Liver (tissue), 9 donors: ENCODE data around the gene SP2. TPM values are rescaled to one million over a fixed set of nuclear protein-coding genes. Genes with fewer than 3 reads are reported as not detected.

Experiments used
- DNase-seq: peaks from one replicate; pipeline ENCODE4 v3.0.0-alpha.2; 2017; ENCODE audit warnings: low spot score
- H3K27ac ChIP-seq, 2 donors: one replicate each; pipeline ENCODE4 v1.7.0; 2013; ENCODE audit warnings: inconsistent platforms in 2 of 2, low read length in 2 of 2, control low read depth in 1 of 2, low read depth in 1 of 2, mild to moderate bottlenecking in 1 of 2
- H3K27me3 ChIP-seq, 4 donors: one replicate each; pipeline versions ENCODE4 v1.6.1 to v1.7.0; 2013; ENCODE audit warnings: low read length in 3 of 4, inconsistent platforms in 1 of 4, mild to moderate bottlenecking in 1 of 4, moderate library complexity in 1 of 4; ENCODE audit not compliant: control insufficient read depth in 4 of 4, insufficient read depth in 4 of 4
- H3K36me3 ChIP-seq, 4 donors: one replicate each; pipeline versions ENCODE4 v1.6.1 to v1.7.0; 2013; ENCODE audit warnings: low read length in 3 of 4, mild to moderate bottlenecking in 3 of 4, low read depth in 1 of 4, moderate library complexity in 1 of 4; ENCODE audit not compliant: control insufficient read depth in 4 of 4, insufficient read depth in 3 of 4
- H3K4me1 ChIP-seq, 4 donors: one replicate each; pipeline versions ENCODE4 v1.6.1 to v1.7.0; 2013; ENCODE audit warnings: low read length in 3 of 4, mild to moderate bottlenecking in 3 of 4, moderate library complexity in 1 of 4; ENCODE audit not compliant: control insufficient read depth in 4 of 4, insufficient read depth in 4 of 4
- H3K4me3 ChIP-seq, 3 donors: one replicate each; pipeline versions ENCODE4 v1.6.1 to v1.7.0; 2013; ENCODE audit warnings: low read length in 3 of 3, control low read depth in 1 of 3, low read depth in 1 of 3, mild to moderate bottlenecking in 1 of 3
- H3K9ac ChIP-seq, 2 donors: one replicate each; pipeline ENCODE4 v1.7.0; 2013; ENCODE audit warnings: low read length in 2 of 2, mild to moderate bottlenecking in 2 of 2, moderate library complexity in 2 of 2, control low read depth in 1 of 2, low read depth in 1 of 2
- H3K9me3 ChIP-seq, 4 donors: one replicate each; pipeline versions ENCODE4 v1.6.1 to v1.7.0; 2013; ENCODE audit warnings: low read length in 3 of 4; ENCODE audit not compliant: control insufficient read depth in 4 of 4
- EGR1 ChIP-seq, 2 donors: IDR thresholded peaks; 2 replicates each; pipeline ENCODE4 v1.6.1; 2016 to 2018; ENCODE audit warnings: antibody characterized with exemption in 2 of 2, low read depth in 2 of 2
- FOXA1 ChIP-seq: IDR thresholded peaks from 2 replicates; pipeline ENCODE4 v1.6.1; 2016; ENCODE audit warnings: antibody characterized with exemption
- FOXA2 ChIP-seq: IDR thresholded peaks from 2 replicates; pipeline ENCODE4 v1.6.1; 2016; ENCODE audit warnings: antibody characterized with exemption
- HNF4A ChIP-seq, 2 donors: conservative IDR thresholded peaks; 2 replicates each; pipeline ENCODE4 v1.6.1; 2016; ENCODE audit warnings: antibody characterized with exemption in 2 of 2, mild to moderate bottlenecking in 2 of 2
- HNF4G ChIP-seq: IDR thresholded peaks from 2 replicates; pipeline ENCODE4 v1.6.1; 2016; ENCODE audit warnings: antibody characterized with exemption
- JUND ChIP-seq, 2 donors: IDR thresholded peaks; 2 replicates each; pipeline ENCODE4 v1.6.1; 2016; ENCODE audit warnings: antibody characterized with exemption in 2 of 2
- RAD21 ChIP-seq, 2 donors: IDR thresholded peaks; 2 replicates each; pipeline ENCODE4 v1.6.1; 2016; ENCODE audit warnings: antibody characterized with exemption in 2 of 2, mild to moderate bottlenecking in 2 of 2
- SP1 ChIP-seq: IDR thresholded peaks from 2 replicates; pipeline ENCODE4 v1.6.1; 2018; ENCODE audit warnings: antibody characterized with exemption, mild to moderate bottlenecking
- TAF1 ChIP-seq: conservative IDR thresholded peaks from 2 replicates; pipeline ENCODE4 v1.6.1; 2016; ENCODE audit warnings: antibody characterized with exemption, mild to moderate bottlenecking
- YY1 ChIP-seq: IDR thresholded peaks from 2 replicates; pipeline ENCODE4 v1.6.1; 2016; ENCODE audit warnings: antibody characterized with exemption, mild to moderate bottlenecking
- WGBS: extraction: QIAGEN DNeasy Blood & Tissue Kit; methylation state at CpG from one replicate; pipeline ENCODE4 v1.1.7; 2013; 5-methylcytosine and 5-hydroxymethylcytosine counted together
- polyA plus RNA-seq, 2 donors: library from polyadenylated mRNA; stranded (reverse) in 1 of 2; unstranded in 1 of 2; fragments of 200-250 nt in 1 of 2; fragments of >200 nt in 1 of 2; fragmentation: Nextera tagmentation in 1 of 2; extraction: Ambion mirVana in 1 of 2; gene quantifications; one replicate each; pipeline versions ENCODE4 v1.2.1 to v1.2.3, GENCODE V29; 2013 to 2015
- total RNA-seq, 2 donors: library from RNA; depleted of rRNA; stranded (reverse); fragments of >200 nt; gene quantifications; one replicate each; pipeline ENCODE4 v1.2.3, GENCODE V29; 2014
- TF ChIP-seq, protein P1 (sequence below): IDR thresholded peaks from 2 replicates; pipeline ENCODE4 v1.6.1; 2016; ENCODE audit warnings: antibody characterized with exemption
- TF ChIP-seq, protein P2 (sequence below): IDR thresholded peaks from 2 replicates; pipeline ENCODE4 v1.6.1; 2016; ENCODE audit warnings: antibody characterized with exemption, mild to moderate bottlenecking
- TF ChIP-seq, protein P3 (sequence below): IDR thresholded peaks from 2 replicates; pipeline ENCODE4 v1.6.1; 2016; ENCODE audit warnings: antibody characterized with exemption
- TF ChIP-seq, protein P4 (sequence below): fragments of 150-350 bp; IDR thresholded peaks from 2 replicates; pipeline ENCODE4 v1.5.1; 2017; ENCODE audit warnings: improper control_type of control experiment, low read depth, low read length; ENCODE audit not compliant: missing input control
- TF ChIP-seq, protein P5 (sequence below): IDR thresholded peaks from 2 replicates; pipeline ENCODE4 v1.6.1; 2016; ENCODE audit warnings: antibody characterized with exemption
- donor health status: healthy.
- donor health status: healthy.
- donor health status: healthy.
- donor health status: healthy.
- donor health status: healthy.

Gene SP2
- total and polyA plus RNA-seq, 4 donors, result 2.2 to 5.7 (median 3.8) TPM

DNA sequence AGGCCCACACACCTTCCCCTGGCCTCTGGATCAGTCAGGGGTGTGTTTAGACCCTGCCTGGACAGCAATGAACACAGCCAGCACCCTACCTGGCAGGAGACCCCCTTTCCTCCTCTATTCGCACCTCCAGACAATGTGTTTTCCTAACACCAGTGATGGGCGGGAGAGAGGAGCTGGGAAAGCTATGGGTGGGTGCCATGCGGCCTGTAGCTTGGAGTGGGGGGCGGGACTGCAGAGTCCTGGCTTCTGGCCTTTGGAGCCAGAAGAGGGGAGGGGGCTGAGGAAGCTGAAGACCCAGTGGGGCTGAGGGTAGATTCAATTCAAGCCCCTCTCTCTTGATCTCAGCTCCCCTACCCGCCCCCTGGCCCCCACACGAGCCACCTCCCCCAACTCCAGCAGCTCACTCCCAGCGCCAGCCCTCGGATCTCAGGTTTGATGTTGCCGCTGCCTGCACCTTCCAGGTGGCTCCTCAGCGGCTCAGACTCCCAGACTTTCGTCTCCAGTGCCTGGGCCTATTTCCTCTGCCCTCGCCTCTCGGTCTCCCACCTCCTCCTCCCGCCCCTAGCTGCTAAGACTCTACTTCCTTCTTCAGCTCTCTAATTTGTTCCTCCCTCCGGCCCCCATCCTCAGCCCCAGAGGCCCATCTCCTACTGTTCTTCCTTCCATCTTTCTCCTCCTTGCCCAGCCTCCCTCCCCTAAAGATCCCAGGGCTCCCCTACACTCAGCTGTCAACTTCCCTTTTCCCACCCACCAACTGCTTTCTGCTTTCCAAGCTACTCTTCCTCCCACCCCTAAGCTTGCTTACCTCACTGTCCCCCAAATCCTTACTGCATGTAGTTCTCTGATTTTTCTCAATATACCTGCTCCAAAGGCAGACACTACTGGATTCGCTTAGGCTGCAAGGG, 38.2 kb upstream of the SP2 start:
- Histone ChIP-seq H3K36me3 (no peaks in the 10 kb centered on the region), H3K27me3 (peaks cover 0 to 9% (median 3%) of the 10 kb centered on the region in 4 donors), H3K4me1 (no peaks in the 10 kb centered on the region), H3K9me3 (no peaks in the 10 kb centered on the region), H3K9ac (no peak overlapping the region), H3K4me3 (no peak overlapping the region), H3K27ac (no peak overlapping the region)
- no peak for DNase-seq
- WGBS, result 85% methylated on average over 16 of the region's 16 CpGs
- TF ChIP-seq EGR1 (IDR thresholded peaks at IDR 0.05; ENCODE audit: low read depth in 2 of 2) (no peak), JUND (IDR thresholded peaks at IDR 0.05) (no peak), RAD21 (IDR thresholded peaks at IDR 0.05) (no peak), TAF1 (no peak), SP1 (no peak), HNF4G (no peak), FOXA1 (no peak), FOXA2 (no peak)
- TF ChIP-seq, protein P1, sequence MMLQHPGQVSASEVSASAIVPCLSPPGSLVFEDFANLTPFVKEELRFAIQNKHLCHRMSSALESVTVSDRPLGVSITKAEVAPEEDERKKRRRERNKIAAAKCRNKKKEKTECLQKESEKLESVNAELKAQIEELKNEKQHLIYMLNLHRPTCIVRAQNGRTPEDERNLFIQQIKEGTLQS, result no peak
- TF ChIP-seq, protein P2, sequence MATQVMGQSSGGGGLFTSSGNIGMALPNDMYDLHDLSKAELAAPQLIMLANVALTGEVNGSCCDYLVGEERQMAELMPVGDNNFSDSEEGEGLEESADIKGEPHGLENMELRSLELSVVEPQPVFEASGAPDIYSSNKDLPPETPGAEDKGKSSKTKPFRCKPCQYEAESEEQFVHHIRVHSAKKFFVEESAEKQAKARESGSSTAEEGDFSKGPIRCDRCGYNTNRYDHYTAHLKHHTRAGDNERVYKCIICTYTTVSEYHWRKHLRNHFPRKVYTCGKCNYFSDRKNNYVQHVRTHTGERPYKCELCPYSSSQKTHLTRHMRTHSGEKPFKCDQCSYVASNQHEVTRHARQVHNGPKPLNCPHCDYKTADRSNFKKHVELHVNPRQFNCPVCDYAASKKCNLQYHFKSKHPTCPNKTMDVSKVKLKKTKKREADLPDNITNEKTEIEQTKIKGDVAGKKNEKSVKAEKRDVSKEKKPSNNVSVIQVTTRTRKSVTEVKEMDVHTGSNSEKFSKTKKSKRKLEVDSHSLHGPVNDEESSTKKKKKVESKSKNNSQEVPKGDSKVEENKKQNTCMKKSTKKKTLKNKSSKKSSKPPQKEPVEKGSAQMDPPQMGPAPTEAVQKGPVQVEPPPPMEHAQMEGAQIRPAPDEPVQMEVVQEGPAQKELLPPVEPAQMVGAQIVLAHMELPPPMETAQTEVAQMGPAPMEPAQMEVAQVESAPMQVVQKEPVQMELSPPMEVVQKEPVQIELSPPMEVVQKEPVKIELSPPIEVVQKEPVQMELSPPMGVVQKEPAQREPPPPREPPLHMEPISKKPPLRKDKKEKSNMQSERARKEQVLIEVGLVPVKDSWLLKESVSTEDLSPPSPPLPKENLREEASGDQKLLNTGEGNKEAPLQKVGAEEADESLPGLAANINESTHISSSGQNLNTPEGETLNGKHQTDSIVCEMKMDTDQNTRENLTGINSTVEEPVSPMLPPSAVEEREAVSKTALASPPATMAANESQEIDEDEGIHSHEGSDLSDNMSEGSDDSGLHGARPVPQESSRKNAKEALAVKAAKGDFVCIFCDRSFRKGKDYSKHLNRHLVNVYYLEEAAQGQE, result no peak
- TF ChIP-seq, protein P3, sequence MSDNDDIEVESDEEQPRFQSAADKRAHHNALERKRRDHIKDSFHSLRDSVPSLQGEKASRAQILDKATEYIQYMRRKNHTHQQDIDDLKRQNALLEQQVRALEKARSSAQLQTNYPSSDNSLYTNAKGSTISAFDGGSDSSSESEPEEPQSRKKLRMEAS, result no peak
- TF ChIP-seq, protein P4, sequence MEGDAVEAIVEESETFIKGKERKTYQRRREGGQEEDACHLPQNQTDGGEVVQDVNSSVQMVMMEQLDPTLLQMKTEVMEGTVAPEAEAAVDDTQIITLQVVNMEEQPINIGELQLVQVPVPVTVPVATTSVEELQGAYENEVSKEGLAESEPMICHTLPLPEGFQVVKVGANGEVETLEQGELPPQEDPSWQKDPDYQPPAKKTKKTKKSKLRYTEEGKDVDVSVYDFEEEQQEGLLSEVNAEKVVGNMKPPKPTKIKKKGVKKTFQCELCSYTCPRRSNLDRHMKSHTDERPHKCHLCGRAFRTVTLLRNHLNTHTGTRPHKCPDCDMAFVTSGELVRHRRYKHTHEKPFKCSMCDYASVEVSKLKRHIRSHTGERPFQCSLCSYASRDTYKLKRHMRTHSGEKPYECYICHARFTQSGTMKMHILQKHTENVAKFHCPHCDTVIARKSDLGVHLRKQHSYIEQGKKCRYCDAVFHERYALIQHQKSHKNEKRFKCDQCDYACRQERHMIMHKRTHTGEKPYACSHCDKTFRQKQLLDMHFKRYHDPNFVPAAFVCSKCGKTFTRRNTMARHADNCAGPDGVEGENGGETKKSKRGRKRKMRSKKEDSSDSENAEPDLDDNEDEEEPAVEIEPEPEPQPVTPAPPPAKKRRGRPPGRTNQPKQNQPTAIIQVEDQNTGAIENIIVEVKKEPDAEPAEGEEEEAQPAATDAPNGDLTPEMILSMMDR, result no peak
- TF ChIP-seq, protein P5, sequence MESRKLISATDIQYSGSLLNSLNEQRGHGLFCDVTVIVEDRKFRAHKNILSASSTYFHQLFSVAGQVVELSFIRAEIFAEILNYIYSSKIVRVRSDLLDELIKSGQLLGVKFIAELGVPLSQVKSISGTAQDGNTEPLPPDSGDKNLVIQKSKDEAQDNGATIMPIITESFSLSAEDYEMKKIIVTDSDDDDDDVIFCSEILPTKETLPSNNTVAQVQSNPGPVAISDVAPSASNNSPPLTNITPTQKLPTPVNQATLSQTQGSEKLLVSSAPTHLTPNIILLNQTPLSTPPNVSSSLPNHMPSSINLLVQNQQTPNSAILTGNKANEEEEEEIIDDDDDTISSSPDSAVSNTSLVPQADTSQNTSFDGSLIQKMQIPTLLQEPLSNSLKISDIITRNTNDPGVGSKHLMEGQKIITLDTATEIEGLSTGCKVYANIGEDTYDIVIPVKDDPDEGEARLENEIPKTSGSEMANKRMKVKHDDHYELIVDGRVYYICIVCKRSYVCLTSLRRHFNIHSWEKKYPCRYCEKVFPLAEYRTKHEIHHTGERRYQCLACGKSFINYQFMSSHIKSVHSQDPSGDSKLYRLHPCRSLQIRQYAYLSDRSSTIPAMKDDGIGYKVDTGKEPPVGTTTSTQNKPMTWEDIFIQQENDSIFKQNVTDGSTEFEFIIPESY, result no peak

DNA sequence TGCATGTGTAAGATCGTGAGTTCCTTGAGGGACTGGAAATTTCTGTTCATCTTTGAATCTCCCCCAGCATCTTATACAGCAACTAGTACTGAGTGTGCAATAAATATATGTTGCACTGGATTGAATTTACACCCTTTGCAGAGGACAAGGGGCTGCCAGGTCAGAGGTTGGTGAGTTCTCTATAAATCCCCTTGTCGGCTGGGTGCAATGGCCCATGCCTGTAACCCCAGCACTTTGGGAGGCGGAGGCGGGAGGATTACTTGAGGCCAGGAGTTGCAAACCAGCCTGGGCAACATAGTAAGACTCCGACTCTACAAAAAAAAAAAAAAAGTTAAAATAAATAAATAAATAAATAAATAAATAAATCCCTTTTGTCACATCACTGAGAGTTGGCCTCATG, 35.6 kb upstream of the SP2 start:
- no peaks in the 10 kb centered on the region for H3K27me3 ChIP-seq
- 96% methylated on average over 5 of the region's 5 CpGs for WGBS

More for the DNA sequence above, 35.6 kb upstream of the SP2 start:
- Histone ChIP-seq H3K4me1 (no peaks in the 10 kb centered on the region), H3K9me3 (no peaks in the 10 kb centered on the region), H3K4me3 (no peak overlapping the region), H3K9ac (no peak overlapping the region), H3K27ac (no peak overlapping the region), H3K36me3 (no peaks in the 10 kb centered on the region)
- DNase-seq, result no peak
- TF ChIP-seq, protein P2, result no peak
- TF ChIP-seq YY1, result no peak
- TF ChIP-seq, protein P3, result no peak
- no peak for TF ChIP-seq RAD21 (IDR thresholded peaks at IDR 0.05)
- no peak for TF ChIP-seq HNF4A (conservative IDR thresholded peaks at IDR 0.05)
- TF ChIP-seq, protein P5, result no peak
- TF ChIP-seq EGR1 (IDR thresholded peaks at IDR 0.05; ENCODE audit: low read depth in 2 of 2), result no peak
- TF ChIP-seq SP1, result no peak
- TF ChIP-seq, protein P1, result no peak
- no peak for TF ChIP-seq HNF4G
